Transverse colon (tissue), 4 donors: Measurements from ENCODE around the gene MLH3. TPM values are rescaled to one million over a fixed set of nuclear protein-coding genes. Genes with fewer than 3 reads are reported as not detected.

Experiments used
- DNase-seq: peaks from one replicate; pipeline ENCODE4 v3.0.0-alpha.2; 2019
- H3K27ac ChIP-seq, 4 donors: fragments of 200-600 bp; sonication (generic); 2 replicates each; pipeline ENCODE4 v1.5.1; 2016 to 2018; ENCODE audit warnings: inconsistent platforms in 4 of 4
- H3K27me3 ChIP-seq: fragments of 200-600 bp; sonication (generic); 2 replicates; pipeline ENCODE4 v1.5.1; 2017; ENCODE audit warnings: inconsistent platforms
- H3K36me3 ChIP-seq, 4 donors: fragments of 200-600 bp; sonication (generic); 2 replicates each; pipeline ENCODE4 v1.5.1; 2017 to 2019; ENCODE audit warnings: inconsistent platforms in 4 of 4
- H3K4me1 ChIP-seq, 4 donors: fragments of 200-600 bp; sonication (generic); 2 replicates each; pipeline ENCODE4 v1.5.1; 2017 to 2020; ENCODE audit warnings: inconsistent platforms in 4 of 4
- H3K4me3 ChIP-seq, 4 donors: fragments of 200-600 bp; sonication (generic); 1 replicate in 1 of 4; 2 replicates in 3 of 4; pipeline versions ENCODE4 v1.5.1 to v1.6.1; 2017 to 2019; ENCODE audit warnings: inconsistent platforms in 4 of 4
- H3K9me3 ChIP-seq, 2 donors: fragments of 200-600 bp; sonication (generic); 2 replicates each; pipeline ENCODE4 v1.5.1; 2017 to 2019; ENCODE audit warnings: inconsistent platforms in 2 of 2
- EP300 ChIP-seq: sonication (generic); formaldehyde crosslinking; IDR thresholded peaks from one replicate; pipeline ENCODE4 v1.6.1; 2017; ENCODE audit warnings: antibody characterized with exemption, low read depth
- POLR2A ChIP-seq: fragments of 450-650 bp; IDR thresholded peaks from one replicate; pipeline ENCODE4 v1.6.1; 2016; ENCODE audit warnings: antibody characterized with exemption, mild to moderate bottlenecking, moderate library complexity
- POLR2AphosphoS5 ChIP-seq, 3 donors: sonication (generic); formaldehyde crosslinking; IDR thresholded peaks; one replicate each; pipeline ENCODE4 v1.6.1; 2016; ENCODE audit warnings: antibody characterized with exemption in 3 of 3
- WGBS, 2 donors: methylation state at CpG; one replicate each; pipeline ENCODE4 v1.1.5; 2018; ENCODE audit warnings: low coverage in 1 of 2; 5-methylcytosine and 5-hydroxymethylcytosine counted together
- in situ Hi-C, 4 donors: fragments of 200-750 bp; cut with MboI; loops; one replicate each; pipeline versions ENCODE4 v1.15.0 to v1.15.1; 2017; ENCODE audit warnings: low sequenced_read_pairs in 3 of 4, low pct_ligation_motif_present in 1 of 4, low pct_unique_long_range_greater_than_20kb in 1 of 4
- intact Hi-C: fragments of 100-400 bp; cut with DNase I; formaldehyde crosslinking; loops from one replicate; pipeline ENCODE4 v1.15.1; 2023; ENCODE audit warnings: low total_unique reads
- total RNA-seq, 4 donors: library from RNA; depleted of rRNA; stranded (reverse); fragments of >200 nt; gene quantifications; one replicate each; pipeline ENCODE4 v1.1.0, GENCODE V29; 2016
- TF ChIP-seq, protein P1 (sequence below), 5 experiments: fragments of 200-600 bp in 3 of 5; fragments of 450-650 bp in 2 of 5; sonication (generic) in 3 of 5; IDR thresholded peaks; 1 replicate in 2 of 5; 2 replicates in 3 of 5; pipeline ENCODE4 v1.5.1; 2016 to 2017; ENCODE audit warnings: antibody characterized with exemption in 5 of 5, inconsistent platforms in 3 of 5, mild to moderate bottlenecking in 2 of 5, moderate library complexity in 1 of 5

The MLH3 gene
- total RNA-seq, 4 donors from 2014 or later, result 24.5 to 58.3 (median 42.5) TPM

DNA sequence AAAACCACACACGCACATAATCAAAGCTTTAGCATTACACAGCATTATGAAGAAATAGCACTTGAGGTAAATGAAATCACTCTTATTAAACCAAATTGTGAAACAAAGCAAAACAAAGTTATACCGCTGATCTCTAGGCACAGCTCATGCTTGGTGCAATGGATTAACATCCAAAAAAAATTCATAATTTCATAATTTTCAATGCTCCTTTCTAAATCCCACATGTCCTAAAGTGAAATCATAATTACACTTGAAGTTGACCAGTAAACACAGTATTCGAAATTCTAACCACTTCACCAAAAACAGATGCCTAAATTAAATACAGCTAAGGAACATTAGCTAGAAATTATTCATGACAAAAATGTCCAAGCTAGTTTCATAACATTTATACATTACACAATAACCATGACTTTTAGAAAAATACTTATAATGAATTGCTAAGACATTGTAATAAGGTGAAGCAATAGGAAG is 1.5 kb downstream of the MLH3 start:
- no peaks in the 10 kb centered on the region for H3K27me3 ChIP-seq
- H3K9me3 ChIP-seq, result no peaks in the 10 kb centered on the region
- WGBS, 2 donors, result 65 to 83% methylated on average over 3 of the region's 3 CpGs
- H3K4me1 ChIP-seq, result peaks cover 3 to 42% (median 24%) of the 10 kb centered on the region in 4 donors
- peak overlapping the region in 3 of 4 donors; percentile 4 to 98 (median 89) for H3K27ac ChIP-seq
- no peak for DNase-seq
- H3K36me3 ChIP-seq, result peaks cover 0 to 9% (median 0%) of the 10 kb centered on the region in 4 donors
- intact Hi-C loops (no loop called here), in situ Hi-C loops (no loop called here)
- TF ChIP-seq POLR2AphosphoS5 (IDR thresholded peaks at IDR 0.05) (no peak), POLR2A (no peak), EP300 (no peak)
- TF ChIP-seq, protein P1, sequence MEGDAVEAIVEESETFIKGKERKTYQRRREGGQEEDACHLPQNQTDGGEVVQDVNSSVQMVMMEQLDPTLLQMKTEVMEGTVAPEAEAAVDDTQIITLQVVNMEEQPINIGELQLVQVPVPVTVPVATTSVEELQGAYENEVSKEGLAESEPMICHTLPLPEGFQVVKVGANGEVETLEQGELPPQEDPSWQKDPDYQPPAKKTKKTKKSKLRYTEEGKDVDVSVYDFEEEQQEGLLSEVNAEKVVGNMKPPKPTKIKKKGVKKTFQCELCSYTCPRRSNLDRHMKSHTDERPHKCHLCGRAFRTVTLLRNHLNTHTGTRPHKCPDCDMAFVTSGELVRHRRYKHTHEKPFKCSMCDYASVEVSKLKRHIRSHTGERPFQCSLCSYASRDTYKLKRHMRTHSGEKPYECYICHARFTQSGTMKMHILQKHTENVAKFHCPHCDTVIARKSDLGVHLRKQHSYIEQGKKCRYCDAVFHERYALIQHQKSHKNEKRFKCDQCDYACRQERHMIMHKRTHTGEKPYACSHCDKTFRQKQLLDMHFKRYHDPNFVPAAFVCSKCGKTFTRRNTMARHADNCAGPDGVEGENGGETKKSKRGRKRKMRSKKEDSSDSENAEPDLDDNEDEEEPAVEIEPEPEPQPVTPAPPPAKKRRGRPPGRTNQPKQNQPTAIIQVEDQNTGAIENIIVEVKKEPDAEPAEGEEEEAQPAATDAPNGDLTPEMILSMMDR (IDR thresholded peaks at IDR 0.05), result no peak
- H3K4me3 ChIP-seq, result no peak overlapping the region

DNA sequence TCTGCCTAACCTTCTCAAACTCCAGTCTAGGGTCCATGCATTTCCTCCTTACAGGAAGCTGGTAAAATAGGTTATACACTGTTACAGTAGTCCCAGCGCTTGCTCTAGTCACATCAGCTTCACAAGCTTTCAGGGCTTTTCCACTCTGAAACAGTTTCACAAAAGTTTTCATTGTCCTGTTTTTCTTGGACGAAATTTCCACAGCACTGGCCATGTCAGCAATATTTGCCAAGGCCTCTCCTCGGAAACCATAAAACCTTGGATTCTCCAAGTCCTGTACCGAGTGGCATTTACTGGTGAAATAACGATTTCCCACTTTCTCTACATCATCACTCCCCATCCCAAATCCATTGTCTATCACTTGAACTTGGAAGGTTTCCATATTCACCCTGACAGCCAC is 2.1 kb downstream of the MLH3 start:
- no peak for DNase-seq
- Histone ChIP-seq H3K9me3 (no peaks in the 10 kb centered on the region), H3K4me1 (peaks cover 7 to 48% (median 29%) of the 10 kb centered on the region in 4 donors), H3K36me3 (peaks cover 0 to 9% (median 0%) of the 10 kb centered on the region in 4 donors), H3K27ac (peak overlapping the region; percentile 4 to 59 (median 25)), H3K27me3 (no peaks in the 10 kb centered on the region), H3K4me3 (no peak overlapping the region)
- intact Hi-C loops, result no loop called here
- TF ChIP-seq POLR2AphosphoS5 (IDR thresholded peaks at IDR 0.05), result no peak
- no peak for TF ChIP-seq POLR2A
- TF ChIP-seq EP300, result no peak
- TF ChIP-seq, protein P1 (IDR thresholded peaks at IDR 0.05), result no peak
- in situ Hi-C loops, result no loop called here
- 76 to 84% methylated on average over 4 to 5 of the region's 5 CpGs for WGBS, 2 donors

DNA sequence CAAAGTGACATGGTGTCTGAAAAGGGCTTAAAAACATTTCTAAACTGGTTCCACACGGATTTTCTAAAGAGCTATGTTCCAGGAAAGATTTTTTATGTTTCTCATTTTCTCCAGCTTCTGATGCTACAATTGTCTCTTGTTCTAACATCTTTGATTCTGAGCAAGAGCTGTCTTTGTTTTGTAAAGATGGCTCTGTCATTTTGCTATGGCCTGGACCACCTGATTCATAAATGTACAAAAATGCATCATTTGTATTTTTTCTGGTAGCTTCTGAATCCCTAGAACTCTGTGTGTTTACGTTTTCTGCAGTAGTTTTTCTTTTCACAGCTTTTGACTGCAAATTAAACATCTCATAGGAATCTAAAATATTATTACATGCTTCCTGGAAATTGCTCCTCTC is 3.2 kb downstream of the MLH3 start:
- peaks cover 0 to 9% (median 0%) of the 10 kb centered on the region in 4 donors for H3K36me3 ChIP-seq
- no peak overlapping the region for H3K27ac ChIP-seq
- H3K27me3 ChIP-seq, result no peaks in the 10 kb centered on the region
- no peak for TF ChIP-seq POLR2AphosphoS5 (IDR thresholded peaks at IDR 0.05)
- no peak for TF ChIP-seq POLR2A
- TF ChIP-seq, protein P1 (IDR thresholded peaks at IDR 0.05), result no peak
- TF ChIP-seq EP300, result no peak
- no peaks in the 10 kb centered on the region for H3K9me3 ChIP-seq
- intact Hi-C loops, result no loop called here
- 89 to 91% methylated on average over 1 to 2 of the region's 2 CpGs for WGBS, 2 donors
- H3K4me1 ChIP-seq, result peaks cover 10 to 55% (median 30%) of the 10 kb centered on the region in 4 donors
- in situ Hi-C loops, result no loop called here
- no peak for DNase-seq
- H3K4me3 ChIP-seq, result no peak overlapping the region

DNA sequence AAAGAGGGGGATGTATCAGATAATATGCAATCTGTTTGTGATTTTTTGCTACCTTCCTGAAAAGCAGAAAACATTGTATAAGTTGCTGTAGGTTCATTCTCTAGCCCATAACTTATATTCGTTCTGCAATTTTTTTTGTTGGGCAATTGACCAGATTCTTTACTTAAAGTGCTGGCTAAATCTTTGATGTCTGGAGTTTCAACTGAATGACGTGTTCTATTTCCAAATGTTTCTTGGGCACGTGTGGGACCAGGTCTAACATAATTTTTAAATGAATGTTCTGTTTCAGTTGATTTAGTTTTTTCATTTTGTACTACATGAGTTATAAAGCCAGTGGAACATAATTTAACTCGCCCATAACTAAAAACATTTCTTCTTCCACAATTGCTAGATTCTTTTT is 3.8 kb downstream of the MLH3 start:
- intact Hi-C loops, result no loop called here
- TF ChIP-seq POLR2A, result no peak
- no peak for TF ChIP-seq EP300
- TF ChIP-seq, protein P1 (IDR thresholded peaks at IDR 0.05), result no peak
- TF ChIP-seq POLR2AphosphoS5 (IDR thresholded peaks at IDR 0.05), result no peak
- no peak overlapping the region for H3K27ac ChIP-seq
- no peak for DNase-seq
- in situ Hi-C loops, result no loop called here
- H3K4me3 ChIP-seq, result no peak overlapping the region
- peaks cover 10 to 61% (median 35%) of the 10 kb centered on the region in 4 donors for H3K4me1 ChIP-seq
- H3K9me3 ChIP-seq, result no peaks in the 10 kb centered on the region
- H3K36me3 ChIP-seq, result peaks cover 0 to 9% (median 0%) of the 10 kb centered on the region in 4 donors
- whole genome bisulfite sequencing, 2 donors, result 90 to 92% methylated on average over 4 of the region's 4 CpGs
- no peaks in the 10 kb centered on the region for H3K27me3 ChIP-seq
